ENCODE results near the gene SELENON.

The SELENON gene

DNA sequence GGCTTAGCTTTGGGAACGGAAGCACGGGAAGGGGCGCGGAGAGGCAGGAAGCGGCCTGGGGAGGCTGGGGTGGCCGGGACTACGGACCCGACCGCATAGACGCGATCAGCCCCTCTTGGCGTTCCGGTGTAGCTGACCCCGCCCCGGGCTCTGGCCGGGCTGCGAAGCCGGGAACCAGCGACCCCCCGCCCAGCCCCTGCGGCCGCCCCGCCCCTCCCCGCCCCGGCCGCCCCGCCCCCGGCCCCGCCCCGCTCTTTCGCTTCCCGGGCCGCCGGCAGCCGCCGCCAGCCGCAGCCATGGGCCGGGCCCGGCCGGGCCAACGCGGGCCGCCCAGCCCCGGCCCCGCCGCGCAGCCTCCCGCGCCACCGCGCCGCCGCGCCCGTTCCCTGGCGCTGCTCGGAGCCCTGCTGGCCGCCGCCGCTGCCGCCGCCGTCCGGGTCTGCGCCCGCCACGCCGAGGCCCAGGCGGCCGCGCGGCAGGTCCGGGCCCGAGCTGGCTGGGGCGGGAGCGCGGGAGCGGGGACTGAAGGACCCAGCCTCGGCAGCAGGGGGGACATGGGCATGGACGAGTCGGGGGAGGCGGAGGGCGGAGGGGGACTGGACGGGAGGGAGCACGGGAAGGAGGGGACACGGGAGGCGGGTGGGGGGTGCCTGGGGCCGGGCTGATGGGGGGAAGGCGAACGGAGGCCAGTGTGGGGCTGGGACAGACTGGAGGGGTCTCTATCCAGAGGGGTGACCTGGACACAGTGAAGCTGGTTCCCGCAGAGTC is at the start of gene SELENON:
SELENON (plus strand) TSS at position 259 of the 768 bp plus-strand sequence; CDS start at position 297, 38 bp downstream.
- DNase-seq = peak; percentile 29

- no peak for DNase-seq
Measured at GRCh38 chr1:25750923-25751605, 48.9 kb upstream of the SELENON start.

DNA sequence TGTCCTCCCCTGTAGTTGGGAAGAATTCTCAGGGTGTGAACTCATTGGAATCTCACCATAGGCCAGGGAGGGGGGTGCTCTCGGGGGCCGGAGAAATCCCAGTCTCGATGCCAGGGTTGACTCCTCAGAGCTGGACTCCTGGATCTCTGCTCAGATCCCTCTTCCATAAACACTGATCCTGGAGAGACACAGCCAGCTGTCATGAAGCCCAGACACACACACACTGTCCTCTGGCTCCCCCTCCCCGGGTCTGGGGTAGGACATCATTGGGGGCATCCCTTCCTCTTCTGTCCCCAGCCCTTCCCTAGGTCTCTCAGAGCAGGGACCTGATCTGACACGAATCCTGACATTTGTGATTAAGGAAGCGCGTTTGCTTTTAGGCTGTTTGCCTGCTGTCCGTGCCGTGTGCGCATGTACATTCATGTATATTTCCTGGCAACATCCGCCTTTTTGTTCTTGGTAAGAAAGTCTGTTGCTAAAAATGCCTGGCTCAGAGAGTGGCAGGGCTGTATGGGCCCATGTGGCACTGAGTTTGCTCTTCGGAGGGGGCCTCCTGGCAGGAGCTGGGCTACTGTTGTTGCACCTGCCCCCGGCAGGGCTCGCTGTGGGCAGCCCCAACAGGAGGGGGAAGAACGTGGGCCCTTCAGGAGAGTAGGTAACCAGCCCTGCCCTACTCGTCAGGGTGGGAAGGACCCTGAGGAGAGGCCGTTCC is 45.4 kb upstream of the SELENON start:
- DNase-seq = no peak

GRCh38 chr1:25755475-25756125 is 44.4 kb upstream of the SELENON start:
- no peak for DNase-seq

GRCh38 chr1:25756215-25756614 is 43.8 kb upstream of the SELENON start:
- no peak for DNase-seq

DNA sequence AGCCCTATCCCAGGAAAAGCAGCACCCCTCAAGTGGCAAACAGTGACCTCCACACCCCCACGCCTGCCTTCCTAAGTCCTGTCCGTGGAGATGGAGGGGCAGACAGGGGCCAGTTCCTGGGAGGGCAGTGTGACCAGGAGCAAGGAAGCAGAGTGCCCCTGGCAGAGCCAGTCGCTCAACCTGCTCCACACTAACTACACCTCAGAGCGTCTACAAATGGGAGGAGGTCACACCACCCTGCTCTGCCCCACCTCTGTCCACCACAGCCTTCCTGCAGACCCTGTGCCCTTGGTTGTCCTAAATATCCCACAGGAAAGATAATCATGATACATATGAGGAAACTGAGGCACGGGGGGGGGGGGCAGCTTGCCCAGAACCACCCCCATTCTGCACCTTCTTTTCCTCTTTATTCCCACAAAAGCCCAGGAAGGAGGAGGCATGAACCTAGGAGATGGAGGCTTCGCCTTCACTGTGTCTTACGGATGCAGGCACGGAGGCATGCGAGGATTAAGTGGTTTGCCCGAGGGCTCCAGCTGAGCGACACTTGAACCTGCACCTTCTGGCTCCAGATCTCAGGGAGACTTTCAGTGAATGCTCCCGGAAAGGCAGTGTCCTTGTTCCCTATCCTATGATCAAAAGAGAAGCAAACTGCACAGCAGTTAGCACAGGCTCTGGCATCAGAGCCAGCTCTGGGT is 42.7 kb upstream of the SELENON start:
- no peak for DNase-seq

DNA sequence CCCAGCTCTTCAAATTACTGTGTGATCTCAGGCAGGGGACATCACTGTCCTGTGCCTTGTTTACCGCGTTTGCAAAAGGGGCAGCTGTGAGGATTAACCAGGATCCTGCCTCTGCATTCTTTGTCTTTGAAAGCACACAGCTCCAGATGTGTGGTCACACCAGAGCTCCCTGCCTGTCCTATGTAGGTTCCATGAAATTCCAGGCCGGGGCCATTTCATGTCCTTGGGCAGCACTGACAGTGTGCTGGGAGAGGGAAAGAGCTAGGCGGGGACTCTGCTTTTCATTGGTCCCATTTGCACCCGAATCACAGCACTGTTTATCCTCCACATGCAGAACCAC is 42.2 kb upstream of the SELENON start:
- DNase-seq = no peak

GRCh38 chr1:25758466-25759070 is 41.4 kb upstream of the SELENON start:
- DNase-seq = no peak

GRCh38 chr1:25760122-25760719 is 39.8 kb upstream of the SELENON start:
- no peak for DNase-seq

DNA sequence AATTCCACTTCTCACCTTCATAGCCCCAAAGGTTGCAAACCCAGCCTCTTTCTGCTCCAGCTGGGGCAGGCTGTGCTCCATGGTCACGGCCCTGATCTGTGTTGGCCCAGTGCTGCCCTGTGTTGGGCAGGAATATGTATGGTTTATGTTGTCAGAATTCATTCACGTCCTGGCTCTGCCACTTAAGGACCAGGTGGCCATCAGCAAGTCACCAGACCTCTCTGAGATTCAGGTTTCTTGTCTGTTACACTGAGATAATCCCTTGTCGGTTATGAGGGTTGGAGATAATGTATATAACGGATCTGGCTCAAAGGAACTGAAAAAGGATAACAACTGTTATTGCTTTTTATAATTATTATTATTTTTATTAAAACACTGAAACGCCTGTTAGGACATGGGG is 39.1 kb upstream of the SELENON start:
- no peak for DNase-seq

- no peak for DNase-seq
Measured at GRCh38 chr1:25763493-25763892, 36.5 kb upstream of the SELENON start.

DNA sequence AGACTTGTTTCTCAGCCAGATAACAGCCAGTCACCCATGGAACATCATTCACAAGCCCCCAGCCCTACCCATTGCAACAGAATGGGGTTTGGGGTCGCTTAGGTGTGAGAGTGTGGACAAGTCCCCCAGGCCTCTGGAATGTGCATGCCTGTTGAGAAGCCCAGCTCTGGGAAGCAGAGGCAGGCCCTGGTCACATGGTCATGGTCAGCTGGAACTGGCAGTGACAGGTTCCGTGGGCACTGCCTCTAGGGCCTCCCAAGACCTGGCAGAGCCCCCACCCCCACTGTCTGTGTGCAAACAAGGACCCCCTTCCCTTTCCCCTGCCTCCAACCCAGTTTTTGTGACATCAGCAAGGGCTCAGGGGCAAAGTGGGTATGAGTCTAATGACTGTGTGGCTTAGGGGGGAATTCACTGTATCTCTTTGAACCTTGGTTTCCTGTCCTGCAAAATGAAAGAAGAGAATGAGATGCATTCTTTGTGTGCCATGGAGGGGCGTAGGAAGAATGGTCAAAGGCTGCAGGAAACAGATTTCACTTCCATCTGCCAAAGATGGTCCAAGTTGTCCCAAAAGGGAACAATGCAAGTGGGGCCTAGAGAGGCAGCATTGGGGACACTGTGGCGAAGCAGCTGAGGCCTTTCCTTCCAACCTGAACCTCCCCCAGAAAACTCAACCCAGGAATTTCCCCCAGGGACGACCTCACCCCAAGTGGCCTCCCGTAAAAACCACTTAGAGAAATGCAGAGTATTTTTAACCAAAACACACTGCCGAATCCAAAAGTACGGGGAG is 34.7 kb upstream of the SELENON start:
- DNase-seq = no peak

DNA sequence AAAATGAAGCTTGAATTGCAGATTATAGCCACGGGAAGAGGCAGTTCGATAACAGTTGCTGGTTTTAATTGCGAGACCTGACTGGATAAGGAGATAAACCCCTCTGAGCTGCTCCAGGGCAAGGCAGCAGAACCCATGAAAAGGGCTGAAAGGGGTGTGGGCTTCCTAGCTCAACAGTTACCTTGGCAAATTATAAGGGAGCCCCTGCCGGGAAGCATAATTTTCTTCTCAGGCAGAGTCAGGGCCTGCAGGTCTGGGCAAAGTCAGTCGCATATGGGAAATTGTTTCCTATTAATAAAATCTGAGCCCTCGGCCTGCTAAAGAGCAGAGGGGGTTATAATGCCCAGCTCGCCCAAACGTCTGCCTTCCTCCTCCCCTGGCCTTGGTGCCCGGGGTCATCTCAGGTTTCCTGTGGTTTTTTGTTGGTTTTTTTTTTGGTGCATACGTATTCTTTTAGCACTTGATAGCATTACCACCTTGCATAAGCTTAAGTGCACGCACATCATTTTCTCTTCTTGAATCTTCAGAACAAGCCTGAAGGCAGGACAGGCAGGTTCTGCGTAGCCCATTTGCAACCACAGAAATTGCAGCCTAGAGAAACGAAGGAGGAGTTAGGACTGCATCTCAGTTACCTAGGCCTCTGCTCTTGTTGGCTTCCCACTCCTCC is 33.9 kb upstream of the SELENON start:
- DNase-seq = no peak

DNA sequence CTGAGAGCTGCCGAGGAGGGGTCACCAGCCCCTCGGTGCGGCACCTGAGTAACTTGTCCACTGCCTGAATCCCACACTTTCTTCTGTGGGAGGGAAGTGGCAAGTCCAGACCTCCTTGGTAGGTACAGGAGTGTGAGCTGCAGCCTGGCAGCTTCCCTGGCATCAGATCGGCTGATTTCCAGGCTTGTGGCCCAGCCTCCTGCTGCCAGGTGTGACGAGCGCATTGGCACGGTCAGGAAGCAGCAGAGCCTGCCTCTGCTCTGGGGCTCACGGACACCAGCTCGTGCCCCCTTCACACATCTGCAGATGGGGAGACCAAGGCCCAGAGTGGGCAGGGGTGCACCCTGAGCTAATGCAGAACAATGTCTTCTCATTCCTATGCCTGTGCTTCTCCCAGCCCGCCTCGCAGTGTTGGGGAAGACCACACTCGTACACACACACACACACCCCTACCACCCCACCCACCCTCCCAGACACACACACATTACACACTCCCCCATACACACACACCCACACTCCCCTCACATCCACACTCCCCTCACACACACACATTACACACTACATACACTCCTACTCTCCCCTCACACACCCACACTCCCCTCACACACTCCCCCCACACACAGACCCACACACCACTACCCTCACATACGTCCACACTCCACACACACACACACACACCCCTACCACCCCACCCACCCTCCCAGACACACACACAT is 33.1 kb upstream of the SELENON start:
- no peak for DNase-seq

DNA sequence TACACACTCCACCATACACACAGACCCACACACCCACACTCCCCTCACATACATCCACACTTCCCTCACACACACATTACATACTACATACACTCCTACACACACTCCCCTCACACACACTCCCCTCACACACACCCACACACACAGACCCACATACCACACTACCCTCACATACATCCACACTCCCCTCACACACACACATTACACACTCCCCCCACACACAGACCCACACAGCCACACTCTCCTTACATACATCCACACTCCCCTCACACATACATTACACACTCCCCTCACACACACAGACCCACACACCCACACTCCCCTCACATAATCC is 32.6 kb upstream of the SELENON start:
- DNase-seq = no peak

DNA sequence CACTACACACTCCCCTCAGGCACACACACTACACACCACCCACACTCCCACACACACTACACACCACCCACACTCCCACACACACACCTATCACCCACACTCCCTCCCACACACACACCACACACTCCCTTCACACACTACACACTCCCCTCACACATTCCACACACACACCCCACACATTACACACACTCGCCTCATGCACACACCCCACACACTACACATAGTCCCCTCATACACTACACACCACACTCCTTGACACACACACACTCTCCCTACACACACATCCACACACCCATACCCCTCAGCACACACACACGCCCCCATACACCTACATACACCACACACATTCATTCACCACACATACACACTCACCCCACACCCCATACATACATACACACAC is 31.0 kb upstream of the SELENON start:
- DNase-seq = no peak

DNA sequence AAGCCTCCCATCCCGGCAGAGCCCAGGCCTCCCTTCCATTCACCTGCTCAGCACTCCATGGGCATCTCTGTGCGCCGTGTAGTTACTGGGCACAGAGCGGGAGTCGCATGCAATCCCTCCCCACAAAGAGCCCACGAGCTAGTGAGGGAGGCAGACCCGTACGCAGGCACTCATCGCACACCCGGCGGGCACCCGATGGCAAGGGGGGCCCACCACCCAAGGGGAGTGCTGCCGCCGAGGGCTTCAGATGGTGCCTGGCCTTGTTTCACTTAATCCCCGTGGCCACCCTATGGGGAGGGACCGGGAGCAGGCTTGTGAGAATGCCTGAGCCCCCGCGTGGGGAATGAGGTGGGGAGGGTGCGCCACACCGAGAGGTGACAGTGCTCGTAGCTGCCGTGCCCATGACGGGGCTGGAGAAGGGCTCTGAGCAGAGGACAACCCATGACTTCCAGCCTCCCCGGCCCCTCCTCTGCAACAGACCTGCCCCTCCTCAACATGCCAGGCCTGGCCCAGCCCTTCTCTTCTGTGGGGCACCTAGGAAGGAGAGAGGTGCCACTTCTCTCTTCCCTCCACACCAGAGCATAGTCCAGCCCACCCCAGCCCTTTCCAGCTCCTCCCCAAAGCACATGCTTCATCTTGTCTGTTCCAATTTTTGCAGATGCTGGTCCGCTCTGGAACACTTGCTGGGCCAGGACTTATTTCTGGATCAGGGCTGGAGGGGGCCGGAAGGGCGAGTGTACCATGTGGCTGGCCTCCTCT is 30.2 kb upstream of the SELENON start:
- DNase-seq = no peak

GRCh38 chr1:25770541-25771220 is 29.3 kb upstream of the SELENON start:
- DNase-seq = no peak

All from NCI-H226 (cell line).